Fibroblast of upper back skin (primary cell): Measurements from ENCODE around the gene PYGB.
"Not testable (repeated sequence)": the region's sequence is repeated elsewhere in the genome, so short reads cannot be mapped to it uniquely, and the experiment has no call there.

Source experiments
- DNase-seq: peaks from one replicate; pipeline ENCODE4 v3.0.0-alpha.2; 2013

Gene PYGB

DNA sequence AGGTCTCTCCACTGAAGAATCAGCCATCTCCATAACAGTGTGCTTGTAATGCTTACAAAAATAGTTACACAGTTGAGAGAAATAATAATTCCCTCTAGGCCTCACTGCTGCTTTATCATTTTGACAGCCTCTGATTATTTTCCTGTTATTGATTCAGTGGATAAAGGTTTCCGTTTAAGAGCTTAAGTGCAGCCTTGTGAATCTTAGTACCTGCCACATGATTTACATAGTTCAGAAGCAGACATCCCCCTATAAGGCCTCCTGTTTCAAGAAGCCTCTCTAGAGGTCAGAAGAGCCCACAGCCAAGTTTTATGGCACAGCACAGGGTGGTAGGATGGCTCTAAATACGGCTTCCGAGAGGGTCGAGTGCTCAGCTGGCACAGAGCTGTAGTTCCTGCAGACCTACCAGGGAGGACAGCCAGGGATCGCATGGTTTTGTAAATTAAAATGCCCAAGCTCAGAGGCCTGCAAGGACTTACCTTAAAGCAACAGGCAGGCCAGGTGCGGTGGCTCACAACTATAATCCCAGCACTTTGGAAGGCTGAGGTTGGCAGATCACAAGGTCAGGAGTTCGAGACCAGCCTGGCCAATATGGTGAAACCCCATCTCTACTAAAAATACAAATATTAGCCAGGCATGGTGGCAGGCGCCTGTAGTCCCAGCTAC, 17.6 kb upstream of the PYGB start:
- no peak for DNase-seq

DNA sequence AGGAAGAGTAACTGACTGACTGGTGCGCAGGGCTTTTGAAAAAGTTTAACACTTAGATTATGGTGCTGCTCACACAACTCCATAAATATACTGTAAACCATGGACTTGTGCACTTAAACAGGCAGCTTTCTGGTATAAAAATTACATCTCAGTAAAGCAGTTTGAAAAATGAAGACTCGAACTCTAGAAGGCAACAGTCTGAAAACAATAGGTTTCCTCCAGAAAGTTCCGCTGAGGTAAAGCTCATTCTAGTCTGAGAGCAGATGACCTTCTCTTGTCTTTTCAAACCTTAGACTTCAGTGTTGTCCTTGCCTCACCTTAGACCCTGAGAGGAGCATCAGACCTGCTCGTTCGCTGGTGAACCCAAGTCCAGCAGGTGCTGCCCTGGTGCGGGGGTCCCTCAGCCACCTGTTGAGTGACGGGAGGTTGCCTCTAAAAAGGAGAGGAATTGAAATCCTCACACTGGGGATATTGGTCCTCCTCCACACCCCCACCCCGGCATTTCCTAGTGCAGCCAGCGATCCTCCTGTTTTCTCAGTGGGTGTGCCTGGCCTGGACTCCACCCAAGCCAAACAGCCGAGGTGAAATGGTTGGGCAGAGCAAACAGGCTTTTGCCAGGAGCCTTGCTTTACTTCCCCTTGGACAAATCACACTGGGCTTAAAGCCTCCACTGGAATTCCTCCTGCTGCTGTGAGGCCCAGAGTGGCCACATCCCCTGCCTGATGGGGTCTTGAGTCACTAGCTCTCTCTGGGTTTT, 14.7 kb upstream of the PYGB start:
- DNase-seq = peak; percentile 78

DNA sequence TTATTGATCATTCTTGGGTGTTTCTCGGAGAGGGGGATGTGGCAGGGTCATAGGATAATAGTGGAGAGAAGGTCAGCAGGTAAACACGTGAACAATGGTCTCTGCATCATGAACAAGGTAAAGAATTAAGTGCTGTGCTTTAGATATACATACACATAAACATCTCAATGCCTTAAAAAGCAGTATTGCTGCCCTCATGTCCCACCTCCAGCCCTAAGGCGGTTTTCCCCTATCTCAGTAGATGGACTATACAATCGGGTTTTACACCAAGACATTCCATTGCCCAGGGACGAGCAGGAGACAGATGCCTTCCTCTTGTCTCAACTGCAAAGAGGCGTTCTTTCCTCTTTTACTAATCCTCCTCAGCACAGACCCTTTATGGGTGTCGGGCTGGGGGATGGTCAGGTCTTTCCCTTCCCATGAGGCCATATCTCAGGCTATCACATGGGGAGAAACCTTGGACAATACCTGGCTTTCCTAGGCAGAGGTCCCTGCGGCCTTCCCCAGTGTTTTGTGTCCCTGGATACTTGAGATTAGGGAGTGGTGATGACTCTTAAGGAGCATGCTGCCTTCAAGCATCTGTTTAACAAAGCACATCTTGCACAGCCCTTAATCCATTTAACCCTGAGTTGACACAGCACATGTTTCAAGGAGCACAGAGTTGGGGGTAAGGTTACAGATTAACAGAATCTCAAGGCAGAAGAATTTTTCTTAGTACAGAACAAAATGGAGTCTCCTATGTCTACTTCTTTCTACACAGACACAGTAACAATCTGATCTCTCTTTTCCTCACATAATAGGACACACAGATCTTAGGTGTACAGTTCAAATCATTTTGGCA, 13.7 kb upstream of the PYGB start:
- not testable (repeated sequence) for DNase-seq

DNA sequence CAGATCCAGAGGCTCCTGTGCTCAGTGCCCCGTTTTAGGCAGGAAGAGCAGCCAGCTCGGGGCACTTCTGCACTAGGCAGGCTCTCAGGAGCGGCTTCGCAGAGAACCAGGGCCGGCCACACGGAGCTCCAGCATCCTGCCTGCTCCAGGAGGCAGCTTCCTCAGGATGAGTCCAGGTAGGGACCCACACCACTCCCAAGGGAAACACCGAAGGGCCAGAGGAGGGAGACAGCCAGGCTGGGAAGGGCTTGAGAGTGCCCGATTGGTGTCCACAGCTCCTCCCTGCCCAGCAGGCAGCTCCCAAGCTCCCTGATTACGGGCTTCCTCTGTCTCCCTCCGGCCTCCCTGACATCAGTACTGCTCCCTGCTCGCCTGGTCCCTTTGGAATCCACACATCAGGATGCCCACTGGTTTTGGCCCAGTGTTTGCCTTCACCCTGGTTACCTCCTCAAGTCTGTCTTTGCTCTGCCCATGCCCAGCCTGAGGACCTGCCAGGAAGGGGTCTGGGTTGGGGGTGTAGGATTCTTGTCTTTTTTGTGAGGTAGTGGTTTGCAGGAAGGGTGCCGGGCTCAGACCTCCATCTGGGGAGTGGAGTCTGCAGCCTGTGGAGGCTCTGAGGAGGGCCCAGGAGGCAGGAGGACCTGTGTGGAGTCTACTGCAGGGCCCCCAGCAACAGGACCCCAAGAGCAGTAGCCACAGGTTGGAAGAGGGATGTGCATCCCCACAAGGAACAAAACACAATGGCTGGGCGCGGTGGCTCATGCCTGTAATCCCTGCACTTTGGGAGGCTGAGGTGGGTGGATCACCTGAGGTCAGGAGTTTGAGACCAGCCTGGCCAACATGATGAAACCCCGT, 11.2 kb upstream of the PYGB start:
- DNase-seq = no peak

DNA sequence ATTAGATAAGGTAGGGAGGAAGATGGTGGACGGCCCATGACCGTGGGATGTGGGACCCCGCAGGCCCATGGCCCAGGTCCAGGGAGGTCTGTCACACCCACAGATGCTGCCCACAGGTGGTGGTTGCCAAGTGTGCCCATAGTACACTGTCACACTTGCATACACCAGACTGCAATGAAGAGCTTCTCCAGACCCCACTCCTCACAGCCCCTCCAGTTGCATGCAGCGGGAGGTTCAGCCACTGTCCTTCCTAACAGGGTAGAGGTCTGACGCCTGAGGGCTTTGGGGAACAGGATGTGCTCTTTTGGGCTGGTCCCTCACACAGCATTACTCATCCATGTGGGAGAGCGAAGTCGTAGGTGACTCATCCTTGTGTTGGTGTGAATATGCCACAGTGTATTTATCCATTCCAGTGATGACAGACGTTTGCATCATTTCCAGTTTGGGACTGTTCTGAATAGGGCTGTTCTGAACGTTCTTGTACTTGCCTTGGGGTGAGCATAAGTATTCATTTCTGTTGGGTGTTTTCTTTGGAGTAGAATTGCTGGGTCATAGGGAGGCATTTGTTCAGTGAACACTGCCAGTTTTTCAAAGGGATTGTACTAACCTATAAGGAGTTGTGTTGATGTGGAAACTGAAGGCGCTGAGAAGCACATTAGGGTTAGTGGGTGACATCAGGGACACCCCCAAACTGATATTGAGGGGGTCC, 10.1 kb upstream of the PYGB start:
- DNase-seq = peak; percentile 100

DNA sequence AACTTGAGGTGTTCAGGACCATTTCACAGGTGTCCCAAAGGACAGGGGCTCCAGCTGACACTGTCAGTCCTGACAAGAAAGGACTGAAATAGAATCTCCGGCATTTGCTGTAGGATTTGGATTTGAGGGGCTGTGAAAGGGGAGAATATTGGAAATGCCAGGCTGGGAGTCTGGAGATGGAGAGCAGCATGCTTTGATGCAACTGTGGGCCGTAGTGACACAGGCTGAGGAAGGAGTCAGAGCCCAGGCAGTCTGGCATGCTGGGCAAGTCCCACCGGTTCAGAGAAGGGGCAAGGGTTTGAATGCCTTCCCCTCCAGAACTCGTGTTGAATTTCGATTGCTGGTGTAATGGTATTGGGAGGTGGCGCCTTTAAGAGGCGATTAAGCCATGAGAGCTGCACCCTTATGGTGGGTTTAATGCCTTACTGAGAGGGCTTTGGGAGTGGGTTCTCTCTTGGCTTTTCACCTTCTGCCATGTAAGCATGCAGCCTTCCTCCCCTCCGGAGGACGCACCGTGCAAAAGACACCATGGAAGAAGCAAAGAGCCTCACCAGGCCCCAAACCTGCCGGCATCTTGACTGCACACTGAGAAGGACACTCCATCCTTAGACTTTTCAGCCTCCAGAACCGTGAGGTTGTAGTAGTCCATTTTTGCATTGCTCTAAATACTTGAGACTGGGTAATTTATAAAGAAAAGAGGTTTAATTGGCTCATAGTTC, 9.4 kb upstream of the PYGB start:
- peak; percentile 46 for DNase-seq

DNA sequence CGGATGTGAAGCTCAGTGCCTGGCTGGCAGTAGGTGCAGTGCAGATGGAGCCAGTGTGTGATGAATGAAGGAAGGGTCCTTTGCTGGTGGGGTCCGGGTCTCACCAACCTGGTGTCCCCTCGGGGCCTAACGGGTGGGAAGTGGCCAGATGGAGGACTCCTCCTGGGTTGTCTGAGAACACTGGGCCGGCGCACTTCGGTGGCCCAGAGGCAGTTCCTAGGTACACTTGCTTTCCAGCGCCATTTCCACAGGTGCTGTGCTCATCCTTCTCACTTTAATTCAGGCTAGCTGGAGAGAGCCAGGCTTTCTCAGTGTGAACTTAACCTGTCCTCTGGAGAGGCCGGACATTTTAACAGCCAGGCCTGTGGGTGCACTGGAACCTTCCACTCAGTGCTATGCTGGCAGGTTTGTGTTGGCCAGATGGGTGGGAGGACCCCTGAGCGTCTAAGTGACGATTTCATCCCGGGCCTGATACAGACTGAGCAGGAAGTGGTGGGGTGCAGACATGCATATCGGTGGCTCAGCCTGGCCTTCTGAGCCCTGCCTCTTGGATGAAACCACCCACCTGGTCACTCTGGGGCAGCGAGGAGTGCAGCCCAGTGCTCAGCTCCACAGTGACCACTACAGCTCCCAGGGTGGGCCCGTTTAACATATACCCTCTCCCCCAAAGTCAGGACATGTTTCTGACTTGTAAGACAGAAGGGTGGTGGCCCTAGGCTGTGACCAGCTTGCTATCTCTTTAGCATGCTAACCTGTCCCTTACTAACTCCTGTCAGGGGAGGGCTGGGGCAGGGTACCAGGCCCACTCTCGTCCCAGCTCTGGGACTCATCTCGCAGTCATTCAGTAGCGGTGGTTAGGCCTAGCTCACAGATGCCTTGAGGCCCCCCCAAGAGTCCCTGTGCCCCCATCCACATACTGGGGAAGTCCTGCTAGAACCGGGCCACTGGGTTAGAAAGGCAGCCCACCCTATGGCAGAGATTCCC, 8.2 kb upstream of the PYGB start:
- no peak for DNase-seq

DNA sequence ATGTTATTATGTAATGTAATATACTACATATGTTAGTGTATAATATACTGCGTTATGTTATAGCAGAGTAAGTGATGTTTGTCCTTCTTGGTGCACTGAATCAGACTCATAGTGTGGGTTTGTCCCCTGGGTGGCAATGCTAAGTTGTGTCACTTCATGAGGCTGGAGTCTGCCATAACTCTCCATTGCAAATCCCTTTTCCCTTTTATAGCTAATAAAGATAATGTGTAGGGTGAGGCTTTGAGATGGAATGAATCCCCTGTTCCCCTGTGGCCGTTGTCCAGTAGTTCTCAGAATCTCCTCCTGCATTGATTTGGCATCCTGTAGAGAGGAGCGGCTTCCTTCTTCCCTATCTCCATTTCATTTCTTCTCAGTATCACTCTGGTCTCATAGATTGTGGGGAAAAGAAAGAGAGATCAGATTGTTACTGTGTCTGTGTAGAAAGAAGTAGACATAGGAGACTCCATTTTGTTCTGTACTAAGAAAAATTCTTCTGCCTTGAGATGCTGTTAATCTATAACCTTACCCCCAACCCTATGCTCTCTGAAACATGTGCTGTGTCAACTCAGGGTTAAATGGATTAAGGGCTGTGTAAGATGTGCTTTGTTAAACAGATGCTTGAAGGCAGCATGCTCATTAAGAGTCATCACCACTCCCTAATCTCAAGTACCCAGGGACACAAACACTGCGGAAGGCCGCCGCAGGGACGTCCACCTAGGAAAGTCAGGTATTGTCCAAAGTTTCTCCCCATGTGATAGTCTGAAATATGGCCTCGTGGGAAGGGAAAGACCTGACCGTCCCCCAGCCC, 6.8 kb upstream of the PYGB start:
- DNase-seq = not testable (repeated sequence)

DNA sequence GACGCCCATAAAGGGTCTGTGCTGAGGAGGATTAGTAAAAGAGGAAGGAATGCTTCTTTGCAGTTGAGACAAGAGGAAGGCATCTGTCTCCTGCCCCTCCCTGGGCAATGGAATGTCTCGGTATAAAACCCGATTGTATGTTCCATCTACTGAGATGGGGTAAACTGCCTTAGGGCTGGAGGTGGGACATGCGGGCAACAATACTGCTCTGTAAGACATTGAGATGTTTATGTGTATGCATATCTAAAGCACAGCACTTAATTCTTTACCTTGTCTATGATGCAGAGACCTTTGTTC, 6.3 kb upstream of the PYGB start:
- DNase-seq = not testable (repeated sequence)

DNA sequence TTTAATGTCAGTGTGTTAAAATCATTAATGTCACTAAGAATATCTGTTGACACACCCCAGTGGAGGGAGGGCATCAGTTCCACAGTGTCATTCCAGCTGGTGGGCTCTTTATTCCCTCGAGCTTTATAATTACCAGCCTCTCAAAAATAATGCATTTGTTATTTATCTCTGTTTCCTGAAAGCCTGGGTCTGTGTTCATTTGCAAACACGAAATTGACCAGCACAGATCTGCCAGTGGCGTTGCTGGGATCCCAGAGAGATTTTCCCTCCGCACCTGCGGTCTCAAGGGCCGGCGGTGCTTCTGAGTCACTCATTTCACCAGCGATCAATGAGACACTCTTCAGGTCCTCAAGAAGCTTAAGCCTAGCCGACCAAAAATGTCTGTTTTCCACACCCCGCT, 5.7 kb upstream of the PYGB start:
- no peak for DNase-seq

DNA sequence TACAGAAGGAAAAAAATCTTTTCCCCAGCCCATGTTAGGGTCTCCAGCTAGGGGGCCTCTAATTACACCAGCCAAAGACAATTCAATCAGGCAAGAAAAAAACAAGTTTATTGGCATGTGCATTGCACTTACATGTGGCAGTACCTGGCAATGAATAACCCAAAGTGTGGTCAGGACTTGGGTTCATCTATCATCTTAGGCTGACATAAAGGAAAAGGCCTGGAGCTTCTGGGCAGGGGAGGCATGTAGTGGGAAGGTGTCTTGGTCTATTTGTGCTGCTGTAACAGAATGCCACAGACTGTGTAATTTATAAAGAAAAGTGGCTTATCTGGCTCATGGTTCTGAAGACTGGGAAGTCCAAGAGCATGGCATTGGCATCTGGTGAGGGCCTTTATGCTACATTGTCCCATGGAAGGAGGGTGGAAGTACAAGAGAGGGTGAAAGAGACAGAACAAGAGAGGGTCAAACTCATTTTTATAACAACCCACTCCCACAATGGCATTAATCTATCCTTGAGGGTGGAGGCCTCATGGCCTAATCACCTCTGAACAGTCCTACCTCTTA, 4.4 kb upstream of the PYGB start:
- no peak for DNase-seq

DNA sequence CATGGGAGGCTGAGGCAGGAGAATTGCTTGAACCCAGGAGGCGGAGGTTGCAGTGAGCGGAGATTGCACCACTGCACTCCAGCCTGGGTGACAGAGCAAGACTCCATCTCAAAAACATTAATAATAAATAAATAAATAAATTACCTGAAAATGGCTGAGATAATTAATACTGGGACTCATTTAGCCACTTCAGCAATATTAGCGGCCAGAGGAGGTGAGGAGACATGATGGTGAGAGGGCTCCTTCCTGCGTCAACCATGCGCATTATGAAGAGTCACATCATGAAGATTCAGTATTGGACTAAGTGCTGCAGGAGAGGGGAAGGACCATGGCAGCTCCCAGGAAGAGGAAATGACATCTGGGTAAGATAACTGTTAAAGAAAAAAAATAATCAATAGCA, 2.9 kb upstream of the PYGB start:
- no peak for DNase-seq

DNA sequence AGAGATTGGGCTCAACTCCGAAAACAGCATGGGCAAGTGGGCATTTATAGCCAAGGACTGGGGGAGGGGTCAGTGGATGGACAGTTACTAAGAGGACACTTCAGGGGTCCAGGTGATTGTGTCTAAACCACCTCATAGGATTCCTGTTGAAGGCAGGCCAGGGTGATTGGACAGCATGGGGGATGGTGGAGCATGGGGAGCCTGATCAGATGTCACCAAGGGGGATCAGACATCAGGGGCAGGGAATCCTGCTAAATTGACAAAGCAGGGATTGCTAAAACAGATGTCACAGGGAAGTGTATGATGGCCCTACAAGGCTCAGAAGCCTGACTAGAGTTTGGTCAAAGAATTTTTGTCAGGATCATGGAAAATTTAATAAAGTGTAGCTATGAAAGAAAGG, 2.4 kb upstream of the PYGB start:
- DNase-seq = no peak

DNA sequence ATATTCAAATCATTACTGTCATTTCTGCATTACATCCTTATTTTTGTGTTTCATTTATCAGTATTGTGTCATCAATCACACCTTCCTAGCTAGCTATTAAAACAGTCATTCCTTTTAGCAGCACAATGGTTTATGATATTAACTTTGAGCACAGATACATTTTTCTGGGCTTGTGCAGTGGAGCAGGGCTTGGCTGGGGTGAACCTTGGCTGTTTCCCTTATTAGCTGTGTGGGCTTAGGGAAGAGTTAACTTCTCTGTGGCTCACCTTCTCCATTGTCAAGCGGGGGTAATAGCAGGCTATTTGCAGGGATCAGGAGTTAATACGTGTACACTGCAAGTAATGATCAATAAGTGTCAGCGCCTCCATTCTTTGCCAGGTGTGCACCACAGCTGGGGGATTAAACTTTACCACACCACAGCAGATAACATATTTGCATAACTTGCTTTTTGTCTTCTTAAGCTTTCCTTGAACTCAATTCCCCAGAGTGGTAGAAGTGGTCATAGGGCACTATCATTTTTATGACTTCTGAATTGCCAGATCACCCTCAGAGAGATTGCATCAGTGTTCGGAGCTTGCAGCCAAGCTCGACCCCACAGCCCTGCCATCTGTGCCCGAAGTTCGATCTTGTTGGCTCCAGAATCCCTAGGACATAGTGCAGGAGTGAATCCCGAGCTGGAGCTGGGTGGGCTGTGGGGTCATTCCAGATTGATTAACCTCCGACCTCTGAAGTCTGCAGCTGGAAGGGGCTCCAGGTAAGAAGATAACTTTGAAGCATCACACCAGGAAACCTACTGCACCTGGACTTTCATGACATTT, 1.5 kb upstream of the PYGB start:
- DNase-seq = no peak

DNA sequence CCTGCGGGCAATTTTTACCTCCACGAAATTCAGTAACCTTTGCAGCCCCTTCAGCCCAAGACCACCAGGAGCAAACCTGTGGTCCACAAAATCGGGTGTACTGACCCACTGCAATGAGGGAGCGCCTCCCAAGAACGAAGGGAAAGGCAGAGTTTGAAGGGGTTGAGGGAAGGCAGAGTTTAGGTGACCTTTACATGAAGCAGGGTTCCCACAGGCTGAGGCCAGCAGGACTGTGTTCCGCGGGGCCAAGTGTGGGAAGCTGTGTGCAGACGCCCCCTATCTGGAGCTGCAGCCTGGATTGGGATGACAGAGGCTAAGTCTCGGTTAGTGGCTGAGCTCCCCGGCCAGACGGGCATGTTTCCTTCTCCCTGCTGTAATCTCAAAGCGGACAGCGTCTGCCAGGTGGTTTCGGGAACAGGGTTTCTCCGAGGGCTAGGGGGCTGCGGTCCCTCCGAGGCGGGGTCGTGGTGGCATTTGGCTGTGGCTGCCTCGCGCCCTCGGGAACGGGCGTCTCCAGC, 826 bp upstream of the PYGB start:
- DNase-seq = peak; percentile 65

DNA sequence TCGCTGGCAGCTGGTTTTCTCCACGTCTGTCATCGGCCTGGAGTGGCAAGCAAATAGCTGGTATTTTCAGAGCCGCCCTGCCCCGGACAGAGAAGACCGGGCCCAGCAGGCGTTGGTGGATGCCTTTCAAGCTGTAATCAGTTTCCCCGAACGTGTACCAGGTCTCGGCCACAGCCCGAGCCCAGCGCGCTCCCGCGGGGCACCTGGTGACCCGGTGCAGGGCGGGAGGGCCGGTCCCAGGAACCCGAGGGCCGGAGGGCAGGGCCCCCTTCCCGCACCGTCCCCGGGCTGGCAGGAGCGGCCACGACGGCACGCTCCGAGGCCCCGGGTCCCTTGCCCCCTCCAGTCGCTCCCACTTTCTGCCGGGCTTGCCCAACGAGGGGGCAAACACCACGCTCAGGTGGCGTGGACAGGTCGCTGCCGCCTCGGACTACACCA, 348 bp upstream of the PYGB start:
- no peak for DNase-seq

DNA sequence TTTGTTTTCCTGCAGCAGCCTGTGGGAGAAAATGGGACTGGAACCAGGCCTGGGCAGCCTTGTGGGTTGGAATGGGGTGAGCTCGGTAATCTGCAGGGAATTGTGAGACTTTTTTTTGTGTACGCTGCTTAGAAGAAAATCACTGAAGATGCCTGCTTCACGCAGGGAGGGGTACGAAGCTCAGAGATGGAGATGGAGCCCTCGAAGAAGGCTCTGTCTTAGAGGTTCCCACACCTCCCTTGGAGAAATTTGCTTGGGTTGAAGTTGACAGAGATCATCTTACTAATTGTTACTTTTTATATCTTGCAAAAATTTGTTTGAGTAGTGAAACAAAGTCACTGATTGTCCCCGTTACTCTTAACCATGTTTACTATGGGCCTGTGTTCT, 894 bp downstream of the PYGB start:
- DNase-seq = no peak
